HG03139 (cell line): ENCODE measurements around the gene SEC11A.
"Not testable (repeated sequence)": the region's sequence is repeated elsewhere in the genome, so short reads cannot be mapped to it uniquely, and the experiment has no call there.

ENCODE experiments used
- ATAC-seq: cut with Tn5 transposase; IDR thresholded peaks from one replicate; pipeline ENCODE4 v1.9.1; 2021; ENCODE audit not compliant: unreplicated experiment

SEC11A gene

DNA sequence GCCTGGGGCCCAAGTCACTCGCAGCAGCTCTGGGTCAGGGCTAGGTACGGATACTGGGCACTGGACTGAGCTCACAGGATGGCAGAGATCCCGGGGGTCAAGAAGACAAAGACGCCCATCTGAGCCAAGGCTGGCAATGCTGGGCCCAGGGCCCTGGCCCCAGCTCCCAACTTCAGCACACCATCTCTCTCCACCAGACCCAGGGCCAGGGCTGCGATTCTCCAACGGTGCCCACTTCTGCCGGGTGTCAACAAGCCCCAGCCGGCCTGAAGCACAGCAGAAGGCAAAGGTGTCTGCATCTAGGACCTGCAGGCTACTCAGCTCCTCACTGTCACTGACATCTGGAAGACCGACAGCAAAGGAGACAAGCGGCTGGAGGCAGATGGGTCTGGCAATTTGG lies 70.4 kb downstream of the SEC11A start:
- no peak for ATAC-seq

GRCh38 chr15:84643838-84644237 lies 72.1 kb downstream of the SEC11A start:
- no peak for ATAC-seq

DNA sequence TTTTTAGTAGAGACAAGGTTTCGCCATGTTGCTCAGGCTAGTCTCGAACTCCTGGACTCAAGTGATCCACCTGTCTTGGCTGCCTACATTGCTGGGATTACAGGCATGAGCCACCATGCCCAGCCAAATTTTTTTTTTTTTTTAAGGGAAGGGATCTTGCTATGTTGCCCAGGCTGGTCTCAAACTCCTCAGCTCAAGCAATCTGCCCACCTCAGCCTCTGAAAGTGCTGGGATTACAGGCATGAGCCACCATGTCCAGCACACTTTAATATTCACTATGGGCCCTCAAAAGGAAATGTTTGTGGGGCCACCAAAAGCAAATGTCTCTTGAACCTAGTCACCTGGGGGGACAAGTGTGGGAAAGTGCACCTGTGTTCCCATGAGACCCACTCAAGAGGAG lies 73.3 kb downstream of the SEC11A start:
- ATAC-seq = not testable (repeated sequence)

DNA sequence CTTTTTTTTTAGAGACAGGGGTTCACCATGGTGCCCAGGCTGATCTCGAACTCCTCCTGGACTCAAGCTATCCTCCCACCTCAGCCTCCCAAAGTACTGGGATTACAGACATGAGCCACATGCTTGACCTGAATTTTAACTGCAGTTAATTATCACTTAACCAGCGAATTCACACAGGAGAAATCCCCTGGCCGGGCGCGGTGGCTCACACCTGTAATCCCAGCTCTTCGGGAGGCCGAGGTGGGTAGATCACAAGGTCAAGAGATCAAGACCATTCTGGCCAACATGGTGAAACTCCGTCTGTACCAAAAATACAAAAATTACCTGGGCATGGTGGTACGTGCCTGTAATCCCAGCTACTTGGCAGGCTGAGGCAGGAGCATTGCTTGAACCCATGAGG lies 74.1 kb downstream of the SEC11A start:
- ATAC-seq = not testable (repeated sequence)

- ATAC-seq = no peak
Measured at GRCh38 chr15:84638103-84638502, 77.8 kb downstream of the SEC11A start.

GRCh38 chr15:84634228-84634837 lies 81.6 kb downstream of the SEC11A start:
- no peak for ATAC-seq

DNA sequence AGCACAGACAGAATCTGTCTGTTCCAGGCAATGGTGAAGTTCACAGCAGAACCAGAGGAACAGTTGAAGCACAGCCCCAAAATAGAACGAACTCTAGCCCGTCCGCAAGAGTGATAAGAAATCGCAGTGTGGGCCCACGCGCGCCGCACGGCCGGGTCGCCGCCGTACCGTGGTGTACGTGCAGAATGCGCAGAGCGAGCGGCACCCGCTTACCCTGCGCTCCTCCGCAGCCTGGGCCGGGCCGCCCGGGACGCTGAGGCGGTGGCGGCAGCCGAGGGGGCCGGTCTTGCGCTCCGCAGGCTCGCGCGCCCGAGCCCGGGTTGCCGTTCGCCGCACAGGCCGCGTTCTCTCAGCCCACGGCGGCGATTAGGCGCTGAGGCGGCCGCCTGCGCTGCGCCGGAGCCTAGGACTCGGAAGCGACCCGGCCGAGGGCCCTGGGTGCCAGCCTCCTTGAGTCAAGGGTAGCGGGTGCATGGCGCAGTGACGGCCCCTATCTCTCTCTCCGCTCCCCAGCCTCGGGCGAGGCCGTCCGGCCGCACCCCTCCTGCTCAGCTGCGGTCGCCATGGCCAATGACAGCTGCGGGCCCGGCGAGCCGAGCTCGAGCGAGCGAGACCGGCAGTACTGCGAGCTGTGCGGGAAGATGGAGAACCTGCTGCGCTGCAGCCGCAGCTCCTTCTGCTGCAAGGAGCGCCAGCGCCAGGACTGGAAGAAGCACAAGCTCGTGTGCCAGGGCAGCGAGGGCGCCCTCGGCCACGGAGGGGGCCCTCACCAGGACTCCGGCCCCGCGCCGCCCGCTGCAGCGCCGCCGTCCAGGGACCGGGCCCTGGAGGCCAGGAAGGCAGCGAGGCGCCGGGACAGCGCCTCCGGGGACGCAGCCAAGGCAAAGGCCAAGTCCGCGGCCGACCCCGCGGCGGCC lies 82.4 kb downstream of the SEC11A start:
- peak; percentile 35 for ATAC-seq

GRCh38 chr15:84631706-84632272 lies 84.2 kb downstream of the SEC11A start:
- no peak for ATAC-seq

GRCh38 chr15:84629033-84629432 lies 86.9 kb downstream of the SEC11A start:
- no peak for ATAC-seq

- no peak for ATAC-seq
Measured at GRCh38 chr15:84625123-84625522, 90.8 kb downstream of the SEC11A start.

GRCh38 chr15:84624359-84624758 lies 91.6 kb downstream of the SEC11A start:
- ATAC-seq = no peak

DNA sequence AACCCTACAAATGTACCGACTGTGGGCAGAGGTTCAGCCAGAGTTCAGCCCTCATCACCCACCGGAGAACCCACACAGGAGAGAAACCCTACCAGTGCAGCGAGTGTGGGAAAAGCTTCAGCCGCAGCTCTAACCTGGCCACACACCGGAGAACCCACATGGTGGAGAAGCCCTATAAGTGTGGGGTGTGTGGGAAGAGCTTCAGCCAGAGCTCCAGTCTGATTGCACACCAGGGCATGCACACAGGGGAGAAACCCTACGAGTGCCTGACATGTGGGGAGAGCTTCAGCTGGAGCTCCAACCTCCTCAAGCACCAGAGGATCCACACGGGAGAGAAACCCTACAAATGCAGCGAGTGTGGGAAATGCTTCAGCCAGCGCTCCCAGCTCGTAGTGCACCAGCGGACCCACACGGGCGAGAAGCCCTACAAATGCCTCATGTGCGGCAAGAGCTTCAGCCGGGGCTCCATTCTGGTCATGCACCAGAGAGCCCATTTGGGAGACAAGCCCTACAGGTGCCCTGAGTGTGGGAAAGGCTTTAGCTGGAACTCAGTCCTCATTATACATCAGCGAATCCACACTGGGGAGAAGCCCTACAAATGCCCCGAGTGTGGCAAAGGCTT lies 94.5 kb downstream of the SEC11A start:
- no peak for ATAC-seq

DNA sequence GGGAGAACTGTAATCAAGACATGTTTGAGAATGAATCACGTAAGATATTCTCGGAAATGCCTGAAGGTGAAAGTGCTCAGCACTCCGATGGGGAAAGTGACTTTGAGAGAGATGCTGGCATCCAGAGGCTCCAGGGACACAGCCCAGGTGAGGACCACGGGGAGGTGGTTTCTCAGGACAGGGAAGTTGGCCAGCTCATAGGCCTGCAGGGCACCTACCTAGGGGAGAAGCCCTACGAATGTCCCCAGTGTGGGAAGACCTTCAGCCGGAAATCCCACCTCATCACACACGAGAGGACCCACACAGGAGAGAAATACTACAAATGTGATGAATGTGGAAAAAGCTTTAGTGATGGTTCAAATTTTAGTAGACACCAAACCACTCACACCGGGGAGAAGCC lies 95.3 kb downstream of the SEC11A start:
- no peak for ATAC-seq
